Gastrocnemius medialis (tissue), 4 donors: ENCODE data around the gene SOX11.

Experiments
- CTCF ChIP-seq, 5 experiments: fragments of 450-650 bp in 3 of 5; fragments of 200-600 bp in 2 of 5; sonication (generic) in 2 of 5; IDR thresholded peaks in 4 of 5; conservative IDR thresholded peaks in 1 of 5; 1 replicate in 4 of 5; 2 replicates in 1 of 5; pipeline ENCODE4 v1.5.1; 2016 to 2019; ENCODE audit warnings: antibody characterized with exemption in 5 of 5, mild to moderate bottlenecking in 3 of 5, moderate library complexity in 3 of 5
- POLR2A ChIP-seq, 2 donors: fragments of 450-650 bp; IDR thresholded peaks; one replicate each; pipeline ENCODE4 v1.6.1; 2017; ENCODE audit warnings: antibody characterized with exemption in 2 of 2, mild to moderate bottlenecking in 2 of 2, moderate library complexity in 2 of 2

DNA sequence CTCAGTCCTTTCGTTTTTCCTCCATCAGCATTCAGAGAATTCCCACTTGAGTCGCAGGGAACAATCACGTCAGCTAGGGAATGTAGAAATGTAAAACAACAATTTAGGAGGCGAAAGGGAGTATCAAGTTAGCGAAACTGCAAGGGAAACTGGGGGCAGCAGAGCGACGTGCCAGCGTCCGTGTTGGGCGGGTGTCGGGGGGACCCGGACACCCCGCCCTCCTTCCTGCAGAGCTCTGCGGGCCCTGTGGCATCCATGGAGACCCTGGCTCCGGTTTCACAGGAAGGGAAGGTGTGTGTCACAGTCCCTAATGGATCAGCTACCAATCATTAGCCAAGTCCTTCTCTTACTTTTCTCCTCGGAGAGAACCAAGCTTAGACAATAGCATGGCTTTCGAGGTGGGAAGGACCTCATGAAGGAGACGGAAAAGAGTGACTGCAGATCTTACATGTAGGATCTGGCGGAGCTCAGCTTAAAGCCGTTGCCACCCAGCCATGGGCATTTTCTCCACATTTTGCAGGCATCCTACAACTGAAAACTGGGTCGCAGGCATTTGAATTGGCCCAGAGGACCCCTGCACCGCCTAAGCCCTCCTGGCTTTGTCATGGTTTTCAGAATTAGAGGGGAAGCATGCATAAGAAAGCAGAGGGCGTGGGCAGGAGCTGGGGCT is 33.7 kb downstream of the SOX11 start:
- no peak for TF ChIP-seq CTCF (IDR thresholded peaks at IDR 0.05 in 4 of 5, conservative IDR thresholded peaks at IDR 0.05 in 1 of 5)
- TF ChIP-seq POLR2A (IDR thresholded peaks at IDR 0.05) = no peak
